GM12878 (cell line): ENCODE data around the gene NALF2. TPM values are rescaled to one million over a fixed set of nuclear protein-coding genes. Genes with fewer than 3 reads are reported as not detected.

Experiments used
- ATAC-seq: fragments of 200-7000 bp; cut with Tn5 transposase; 3 replicates; pipeline ENCODE4 v1.9.1; 2020; ENCODE audit warnings: mild to moderate bottlenecking, moderate library complexity
- BruUV-seq: library from RNA; stranded (reverse); fragments of 400-500 nt; replicated peaks from 2 replicates; lab custom pipeline; 2021; lab: Mats Ljungman, UMichigan
- CTCF ChIA-PET: fragments of 300-600 bp; sonication (Branson Sonifier 250); formaldehyde crosslinking; extraction: SDS; loops from one replicate; lab custom pipeline; 2021; ENCODE audit warnings: inconsistent platforms; lab: Yijun Ruan, JAX
- POLR2A ChIA-PET: fragments of 350-600 bp; formaldehyde crosslinking; extraction: SDS; loops from one replicate; lab custom pipeline; 2021; ENCODE audit warnings: inconsistent platforms; lab: Charles Lee
- RAD21 ChIA-PET: fragments of 300-600 bp; sonication (Branson Sonifier 250); formaldehyde crosslinking; loops from one replicate; lab custom pipeline; 2023; ENCODE audit warnings: antibody characterized with exemption; ENCODE audit not compliant: unreplicated experiment; lab: Charles Lee
- SMC1A ChIA-PET: fragments of 300-600 bp; sonication (Branson Sonifier 250); formaldehyde crosslinking; loops from one replicate; lab custom pipeline; 2023; ENCODE audit not compliant: unreplicated experiment, uncharacterized antibody; lab: Charles Lee
- DNase-seq: peaks from one replicate; pipeline ENCODE4 v3.0.0-alpha.2; 2011; ENCODE audit warnings: low read depth, low spot score
- FAIRE-seq: peaks from 3 replicates; lab custom pipeline; 2011; peaks lifted over from hg19 to GRCh38; lab: Jason Lieb, UNC
- H2AFZ ChIP-seq: 2 replicates; pipeline ENCODE4 v1.6.0; 2011; ENCODE audit warnings: low read depth, low read length, control low read depth; ENCODE audit not compliant: control insufficient read depth
- H3K27ac ChIP-seq: 2 replicates; pipeline ENCODE4 v1.5.1; 2011; ENCODE audit warnings: control low read depth; ENCODE audit not compliant: control insufficient read depth, insufficient read depth
- H3K27me3 ChIP-seq, 2 experiments: replicated peaks in 1 of 2; 2 replicates each; pipeline versions ENCODE4 v1.6.0 to v1.6.1; 2011; ENCODE audit warnings: low read length in 1 of 2; ENCODE audit not compliant: control insufficient read depth in 2 of 2, insufficient read depth in 2 of 2
- H3K36me3 ChIP-seq, 2 experiments: 2 replicates each; pipeline ENCODE4 v1.5.1; 2011; ENCODE audit warnings: low read length in 1 of 2; ENCODE audit not compliant: control insufficient read depth in 2 of 2, insufficient read depth in 2 of 2
- H3K4me1 ChIP-seq: 2 replicates; pipeline ENCODE4 v1.6.1; 2011; ENCODE audit warnings: mild to moderate bottlenecking, low read length, moderate library complexity, mixed read lengths; ENCODE audit not compliant: control insufficient read depth, insufficient read depth
- H3K4me2 ChIP-seq: 2 replicates; pipeline ENCODE4 v1.6.0; 2011; ENCODE audit warnings: control low read depth; ENCODE audit not compliant: control insufficient read depth, insufficient read depth
- H3K4me3 ChIP-seq: fragments of 200-600 bp; sonication (generic); 2 replicates; pipeline ENCODE4 v1.5.1; 2016
- H3K79me2 ChIP-seq: 2 replicates; pipeline ENCODE4 v1.6.0; 2011; ENCODE audit warnings: low read length; ENCODE audit not compliant: control insufficient read depth, insufficient read depth
- H3K9ac ChIP-seq: 2 replicates; pipeline ENCODE4 v1.8.0; 2011; ENCODE audit warnings: low read length, control low read depth, mixed read lengths; ENCODE audit not compliant: control insufficient read depth, insufficient read depth
- H3K9me3 ChIP-seq: replicated peaks from 3 replicates; pipeline ENCODE4 v1.5.1; 2011; ENCODE audit warnings: mild to moderate bottlenecking, low read length; ENCODE audit not compliant: control insufficient read depth, insufficient read depth
- H4K20me1 ChIP-seq: 2 replicates; pipeline ENCODE4 v1.6.0; 2011; ENCODE audit not compliant: control insufficient read depth, insufficient read depth
- ESRRA ChIP-seq: IDR thresholded peaks from 2 replicates; pipeline ENCODE4 v1.6.1; 2012; ENCODE audit warnings: mild to moderate bottlenecking, low read length, improper control_type of control experiment
- FOXK2 ChIP-seq: fragments of 450-650 bp; IDR thresholded peaks from 2 replicates; pipeline ENCODE4 v1.6.1; 2017; ENCODE audit warnings: mild to moderate bottlenecking, moderate library complexity
- IKZF1 ChIP-seq: fragments of 450-650 bp; conservative IDR thresholded peaks from 2 replicates; pipeline ENCODE4 v1.6.1; 2017; ENCODE audit warnings: antibody characterized with exemption, mild to moderate bottlenecking
- MEF2B ChIP-seq: fragments of 450-650 bp; IDR thresholded peaks from 2 replicates; pipeline ENCODE4 v1.6.1; 2018; ENCODE audit warnings: mild to moderate bottlenecking, moderate library complexity; ENCODE audit not compliant: partially characterized antibody, poor library complexity, severe bottlenecking
- RAD21 ChIP-seq: IDR thresholded peaks from 2 replicates; pipeline ENCODE4 v1.6.1; 2011; ENCODE audit warnings: mild to moderate bottlenecking, low read depth, low read length, moderate library complexity; ENCODE audit not compliant: insufficient read depth
- RB1 ChIP-seq: fragments of 450-650 bp; formaldehyde crosslinking; IDR thresholded peaks from 2 replicates; pipeline ENCODE4 v1.6.1; 2017; ENCODE audit warnings: mild to moderate bottlenecking, borderline replicate concordance
- SMC3 ChIP-seq: IDR thresholded peaks from 2 replicates; pipeline ENCODE4 v1.6.1; 2011; ENCODE audit warnings: low read length, improper control_type of control experiment, borderline replicate concordance
- SREBF1 ChIP-seq: IDR thresholded peaks from 2 replicates; pipeline ENCODE4 v1.6.1; 2012; ENCODE audit warnings: mild to moderate bottlenecking, low read length
- STAT3 ChIP-seq: IDR thresholded peaks from 2 replicates; pipeline ENCODE4 v1.6.1; 2011; ENCODE audit warnings: low read depth, low read length, improper control_type of control experiment
- ZBTB4 ChIP-seq: fragments of 450-650 bp; formaldehyde crosslinking; IDR thresholded peaks from 2 replicates; pipeline ENCODE4 v1.4.0; 2022; ENCODE audit warnings: mild to moderate bottlenecking, moderate library complexity
- WGBS: methylation state at CpG from one replicate; pipeline ENCODE4 v1.1.6; 2016; ENCODE audit warnings: low lambda C conversion rate; ENCODE audit not compliant: insufficient replicate concordance, insufficient coverage; ENCODE audit errors: missing lambda C conversion rate; 5-methylcytosine and 5-hydroxymethylcytosine counted together
- in situ Hi-C: fragments of 300-500 bp; cut with MboI; formaldehyde crosslinking; loops from 9 replicates; pipeline ENCODE4 v1.14.3; 2018; ENCODE audit warnings: mixed read lengths
- intact Hi-C: fragments of 100-400 bp; cut with micrococcal nuclease; formaldehyde crosslinking; loops from one replicate; pipeline ENCODE4 v1.14.2; 2022; ENCODE audit not compliant: unreplicated experiment
- polyA plus RNA-seq, 11 experiments: library from polyadenylated mRNA; depleted of rRNA in 4 of 11; unstranded in 6 of 11; stranded (reverse) in 5 of 11; fragments of >200 nt; fragmentation: Nextera tagmentation in 4 of 11; fragmentation: Illumina TruSeq in 1 of 11; extraction: Ambion mirVana in 4 of 11; extraction: Trizol in 1 of 11; gene quantifications; 1 replicate in 1 of 11; 2 replicates in 10 of 11; pipeline versions ENCODE4 v1.2.1 to v1.2.3, GENCODE V29; 2011 to 2016; ENCODE audit warnings: inconsistent platforms in 2 of 11, missing spikeins in 2 of 11, low read depth in 1 of 11
- total RNA-seq, 4 experiments: library from RNA; depleted of rRNA in 3 of 4; stranded (reverse); fragments of >200 nt in 3 of 4; fragmentation: Illumina TruSeq in 1 of 4; extraction: Trizol in 1 of 4; gene quantifications; 2 replicates each; pipeline versions ENCODE4 v1.2.1 to v1.2.3, GENCODE V29; 2013 to 2021
- TF ChIP-seq, protein P1 (sequence below): fragments of 450-650 bp; IDR thresholded peaks from 2 replicates; pipeline ENCODE4 v1.6.1; 2017; ENCODE audit warnings: antibody characterized with exemption, mild to moderate bottlenecking, moderate library complexity
- TF ChIP-seq, protein P2 (sequence below): fragments of 450-650 bp; formaldehyde crosslinking; IDR thresholded peaks from 2 replicates; pipeline ENCODE4 v1.5.0; 2022; ENCODE audit warnings: mild to moderate bottlenecking, missing genetic modification characterization

NALF2 gene
- total and polyA plus RNA-seq, 10 of the 15 experiments (the other 5 are each of a cell fraction or from before 2014, with no cell fraction given) = not detected

GRCh38 chrX:69530306-69530705, 26.2 kb downstream of the NALF2 start:
- ChIA-PET SMC1A (no interaction called here), RAD21 (interaction anchor here (0.6 kb wide), 1 partner anchor 498 kb away, joined by 4 read pairs; no protein-coding TSS in a partner anchor)
- no TSS peak for BruUV-seq
- no peak for TF ChIP-seq ZBTB4 (CRISPR knock-in tag)
- no peak for TF ChIP-seq SMC3
- TF ChIP-seq, protein P1, sequence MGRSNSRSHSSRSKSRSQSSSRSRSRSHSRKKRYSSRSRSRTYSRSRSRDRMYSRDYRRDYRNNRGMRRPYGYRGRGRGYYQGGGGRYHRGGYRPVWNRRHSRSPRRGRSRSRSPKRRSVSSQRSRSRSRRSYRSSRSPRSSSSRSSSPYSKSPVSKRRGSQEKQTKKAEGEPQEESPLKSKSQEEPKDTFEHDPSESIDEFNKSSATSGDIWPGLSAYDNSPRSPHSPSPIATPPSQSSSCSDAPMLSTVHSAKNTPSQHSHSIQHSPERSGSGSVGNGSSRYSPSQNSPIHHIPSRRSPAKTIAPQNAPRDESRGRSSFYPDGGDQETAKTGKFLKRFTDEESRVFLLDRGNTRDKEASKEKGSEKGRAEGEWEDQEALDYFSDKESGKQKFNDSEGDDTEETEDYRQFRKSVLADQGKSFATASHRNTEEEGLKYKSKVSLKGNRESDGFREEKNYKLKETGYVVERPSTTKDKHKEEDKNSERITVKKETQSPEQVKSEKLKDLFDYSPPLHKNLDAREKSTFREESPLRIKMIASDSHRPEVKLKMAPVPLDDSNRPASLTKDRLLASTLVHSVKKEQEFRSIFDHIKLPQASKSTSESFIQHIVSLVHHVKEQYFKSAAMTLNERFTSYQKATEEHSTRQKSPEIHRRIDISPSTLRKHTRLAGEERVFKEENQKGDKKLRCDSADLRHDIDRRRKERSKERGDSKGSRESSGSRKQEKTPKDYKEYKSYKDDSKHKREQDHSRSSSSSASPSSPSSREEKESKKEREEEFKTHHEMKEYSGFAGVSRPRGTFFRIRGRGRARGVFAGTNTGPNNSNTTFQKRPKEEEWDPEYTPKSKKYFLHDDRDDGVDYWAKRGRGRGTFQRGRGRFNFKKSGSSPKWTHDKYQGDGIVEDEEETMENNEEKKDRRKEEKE = no peak
- TF ChIP-seq MEF2B = no peak
- TF ChIP-seq ESRRA = no peak
- TF ChIP-seq SREBF1 = no peak
- no peak for TF ChIP-seq STAT3
- TF ChIP-seq RB1 = no peak
- no peak for TF ChIP-seq FOXK2
- TF ChIP-seq IKZF1 = no peak
- TF ChIP-seq RAD21 = no peak
- TF ChIP-seq, protein P2, sequence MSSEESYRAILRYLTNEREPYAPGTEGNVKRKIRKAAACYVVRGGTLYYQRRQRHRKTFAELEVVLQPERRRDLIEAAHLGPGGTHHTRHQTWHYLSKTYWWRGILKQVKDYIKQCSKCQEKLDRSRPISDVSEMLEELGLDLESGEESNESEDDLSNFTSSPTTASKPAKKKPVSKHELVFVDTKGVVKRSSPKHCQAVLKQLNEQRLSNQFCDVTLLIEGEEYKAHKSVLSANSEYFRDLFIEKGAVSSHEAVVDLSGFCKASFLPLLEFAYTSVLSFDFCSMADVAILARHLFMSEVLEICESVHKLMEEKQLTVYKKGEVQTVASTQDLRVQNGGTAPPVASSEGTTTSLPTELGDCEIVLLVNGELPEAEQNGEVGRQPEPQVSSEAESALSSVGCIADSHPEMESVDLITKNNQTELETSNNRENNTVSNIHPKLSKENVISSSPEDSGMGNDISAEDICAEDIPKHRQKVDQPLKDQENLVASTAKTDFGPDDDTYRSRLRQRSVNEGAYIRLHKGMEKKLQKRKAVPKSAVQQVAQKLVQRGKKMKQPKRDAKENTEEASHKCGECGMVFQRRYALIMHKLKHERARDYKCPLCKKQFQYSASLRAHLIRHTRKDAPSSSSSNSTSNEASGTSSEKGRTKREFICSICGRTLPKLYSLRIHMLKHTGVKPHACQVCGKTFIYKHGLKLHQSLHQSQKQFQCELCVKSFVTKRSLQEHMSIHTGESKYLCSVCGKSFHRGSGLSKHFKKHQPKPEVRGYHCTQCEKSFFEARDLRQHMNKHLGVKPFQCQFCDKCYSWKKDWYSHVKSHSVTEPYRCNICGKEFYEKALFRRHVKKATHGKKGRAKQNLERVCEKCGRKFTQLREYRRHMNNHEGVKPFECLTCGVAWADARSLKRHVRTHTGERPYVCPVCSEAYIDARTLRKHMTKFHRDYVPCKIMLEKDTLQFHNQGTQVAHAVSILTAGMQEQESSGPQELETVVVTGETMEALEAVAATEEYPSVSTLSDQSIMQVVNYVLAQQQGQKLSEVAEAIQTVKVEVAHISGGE (CRISPR knock-in tag) = no peak

More at GRCh38 chrX:69530306-69530705, 26.2 kb downstream of the NALF2 start:
- no peak overlapping the region for H3K9ac ChIP-seq
- no peaks in the 10 kb centered on the region; the same call in 2 of the 3 replicates for H3K9me3 ChIP-seq
- CTCF ChIA-PET = no interaction called here
- POLR2A ChIA-PET = no interaction called here
- H3K27ac ChIP-seq = no peak overlapping the region
- WGBS = 15% methylated on average over 7 of the region's 7 CpGs
- no peak overlapping the region for H3K4me2 ChIP-seq
- FAIRE-seq = no peak
- H3K4me3 ChIP-seq = no peak overlapping the region
- in situ Hi-C loops (loop anchor here (10.0 kb wide), 1 partner anchor 504 kb away; no protein-coding TSS in a partner anchor), intact Hi-C loops (no loop called here)
- ATAC-seq = no peak
- H3K27me3 ChIP-seq = no peaks in the 10 kb centered on the region
- DNase-seq = no peak
- no peaks in the 10 kb centered on the region for H3K36me3 ChIP-seq
- no peaks in the 10 kb centered on the region for H3K79me2 ChIP-seq
- no peaks in the 10 kb centered on the region for H3K4me1 ChIP-seq
- H4K20me1 ChIP-seq = no peaks in the 10 kb centered on the region
- H2AFZ ChIP-seq = no peak overlapping the region
